HG03575 (cell line): Measurements from ENCODE around the gene SOST.

ENCODE experiments used
- ATAC-seq: cut with Tn5 transposase; IDR thresholded peaks from one replicate; pipeline ENCODE4 v1.9.1; 2021; ENCODE audit not compliant: unreplicated experiment, insufficient number of reproducible peaks, low FRiP score; ENCODE audit errors: extremely low read depth

Gene SOST

DNA sequence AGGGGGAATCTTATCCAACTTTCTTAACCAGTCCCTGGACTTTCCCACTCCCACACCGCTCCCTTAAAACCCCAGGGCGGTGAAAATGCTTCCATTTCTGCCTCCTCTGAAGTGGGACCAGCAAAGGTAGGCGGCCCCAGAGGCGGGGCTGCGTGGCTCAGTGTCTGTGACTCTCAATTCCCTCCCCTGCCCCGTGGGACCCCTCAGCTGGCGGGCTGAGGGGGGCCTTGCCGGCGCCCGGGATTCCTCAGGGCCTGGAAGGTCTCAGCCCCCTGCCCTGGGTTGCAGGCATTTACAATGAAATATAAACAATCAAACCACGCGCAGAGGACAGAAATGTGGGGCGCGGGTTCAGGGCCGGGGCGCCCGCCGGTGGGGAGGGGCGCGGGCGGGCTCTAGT, 3.6 kb downstream of the SOST start:
- no peak for ATAC-seq

GRCh38 chr17:43753493-43754129, 5.0 kb downstream of the SOST start:
- no peak for ATAC-seq

- ATAC-seq: no peak
These were observed 8.4 kb downstream of the SOST start for GRCh38 chr17:43750153-43750552.

GRCh38 chr17:43745541-43745940, 13.1 kb downstream of the SOST start:
- ATAC-seq: no peak

DNA sequence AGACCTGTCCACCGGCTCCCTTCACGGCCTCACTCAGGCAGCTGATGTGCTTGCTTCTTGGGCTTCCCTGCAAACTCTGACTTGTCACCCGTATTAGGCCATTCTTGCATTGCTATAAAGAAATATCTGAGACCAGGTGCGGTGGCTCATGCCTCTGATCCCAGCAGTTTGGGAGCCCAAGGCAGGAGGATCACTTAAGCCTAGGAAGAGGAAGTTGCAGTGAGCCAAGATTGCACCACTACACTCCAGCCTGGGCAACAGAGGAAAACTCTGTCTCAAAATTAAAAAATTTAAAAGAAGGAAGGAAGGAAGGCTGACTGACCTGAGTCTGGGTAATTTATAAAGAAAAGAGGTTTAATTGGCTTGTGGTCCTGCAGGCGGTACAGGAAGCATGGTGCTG, 17.0 kb downstream of the SOST start:
- ATAC-seq: no peak

DNA sequence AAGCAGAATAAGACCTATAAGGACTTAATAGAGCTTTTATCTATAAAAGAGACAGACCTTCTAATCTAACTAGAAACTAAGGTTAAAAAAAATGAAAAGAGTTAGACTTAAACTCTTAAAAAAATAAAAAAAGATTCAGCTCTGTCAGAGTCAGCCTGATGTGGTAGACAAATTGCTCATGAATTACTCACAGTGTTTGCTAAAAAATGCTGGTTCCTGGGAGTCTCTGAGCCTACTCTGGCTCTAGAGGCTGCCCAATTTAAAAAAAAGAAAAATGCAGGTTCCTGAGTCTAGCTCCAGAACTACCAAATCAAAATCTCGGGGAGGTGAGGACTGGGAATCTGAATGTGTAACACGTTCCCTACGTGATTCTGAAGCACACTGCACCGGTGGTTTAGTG, 18.1 kb downstream of the SOST start:
- no peak for ATAC-seq

GRCh38 chr17:43737722-43738121, 20.9 kb downstream of the SOST start:
- no peak for ATAC-seq

GRCh38 chr17:43736389-43736788, 22.2 kb downstream of the SOST start:
- ATAC-seq: no peak

DNA sequence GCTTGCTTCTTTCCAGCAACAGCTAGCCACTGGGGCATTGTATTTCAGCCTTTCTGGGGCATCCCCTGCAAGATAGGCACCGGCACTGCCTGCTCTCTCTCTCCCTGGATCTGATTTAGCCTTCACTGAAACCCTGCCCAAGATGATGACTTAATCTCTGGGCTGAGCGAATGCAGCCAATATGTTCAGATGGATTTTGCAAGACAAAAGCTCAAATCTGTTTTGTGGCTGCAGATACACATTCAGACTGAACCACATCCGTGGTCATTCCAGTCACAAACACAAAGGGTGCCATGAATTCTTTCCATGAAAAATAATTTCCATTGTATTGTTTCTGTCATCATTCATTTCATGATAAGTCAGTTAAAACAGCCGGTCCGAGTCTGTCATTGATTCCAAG, 24.2 kb downstream of the SOST start:
- ATAC-seq: no peak

DNA sequence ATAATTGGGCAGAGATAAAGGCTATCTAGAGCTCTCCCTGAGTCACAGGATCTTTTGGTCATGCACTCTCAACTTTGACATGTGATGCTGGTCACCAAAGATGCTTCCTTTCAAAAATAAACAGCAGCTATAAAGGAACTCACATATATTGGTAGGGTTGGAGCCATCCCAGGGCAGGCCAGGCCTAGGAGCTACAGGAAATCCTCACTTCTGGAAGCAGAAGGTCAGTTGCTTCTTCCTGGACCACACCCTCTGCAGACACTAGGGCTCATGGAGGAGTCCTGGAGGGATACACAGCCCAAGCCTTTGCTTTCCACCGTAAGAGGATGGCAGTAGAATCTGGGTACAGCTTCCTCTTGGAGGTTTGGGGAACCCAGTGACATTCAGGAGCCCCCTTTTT, 24.6 kb downstream of the SOST start:
- no peak for ATAC-seq

- no peak for ATAC-seq
These were observed 25.6 kb downstream of the SOST start for GRCh38 chr17:43732958-43733357.

DNA sequence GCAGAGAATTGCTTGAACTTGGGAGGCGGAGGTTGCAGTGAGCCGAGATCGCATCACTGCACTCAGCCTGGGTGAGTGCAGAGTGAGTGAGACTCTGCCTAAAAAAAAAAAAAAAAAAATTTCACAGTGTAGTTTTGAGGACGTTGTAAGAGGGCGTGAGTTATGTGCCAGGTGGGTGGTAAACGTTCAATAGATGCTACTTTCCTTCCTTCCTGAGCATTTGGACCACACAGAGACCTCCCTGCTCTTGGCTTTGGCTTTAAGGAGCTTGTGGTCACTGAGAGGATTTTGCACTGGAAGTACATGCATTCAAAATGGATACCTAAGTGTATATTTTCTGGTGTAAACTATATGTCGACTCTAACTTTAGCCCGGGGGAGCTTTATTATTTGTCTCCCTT, 30.5 kb downstream of the SOST start:
- no peak for ATAC-seq

GRCh38 chr17:43723697-43724359, 34.8 kb downstream of the SOST start:
- ATAC-seq: no peak

GRCh38 chr17:43722870-43723665, 35.5 kb downstream of the SOST start:
- ATAC-seq: no peak

GRCh38 chr17:43722269-43722619, 36.3 kb downstream of the SOST start:
- no peak for ATAC-seq

DNA sequence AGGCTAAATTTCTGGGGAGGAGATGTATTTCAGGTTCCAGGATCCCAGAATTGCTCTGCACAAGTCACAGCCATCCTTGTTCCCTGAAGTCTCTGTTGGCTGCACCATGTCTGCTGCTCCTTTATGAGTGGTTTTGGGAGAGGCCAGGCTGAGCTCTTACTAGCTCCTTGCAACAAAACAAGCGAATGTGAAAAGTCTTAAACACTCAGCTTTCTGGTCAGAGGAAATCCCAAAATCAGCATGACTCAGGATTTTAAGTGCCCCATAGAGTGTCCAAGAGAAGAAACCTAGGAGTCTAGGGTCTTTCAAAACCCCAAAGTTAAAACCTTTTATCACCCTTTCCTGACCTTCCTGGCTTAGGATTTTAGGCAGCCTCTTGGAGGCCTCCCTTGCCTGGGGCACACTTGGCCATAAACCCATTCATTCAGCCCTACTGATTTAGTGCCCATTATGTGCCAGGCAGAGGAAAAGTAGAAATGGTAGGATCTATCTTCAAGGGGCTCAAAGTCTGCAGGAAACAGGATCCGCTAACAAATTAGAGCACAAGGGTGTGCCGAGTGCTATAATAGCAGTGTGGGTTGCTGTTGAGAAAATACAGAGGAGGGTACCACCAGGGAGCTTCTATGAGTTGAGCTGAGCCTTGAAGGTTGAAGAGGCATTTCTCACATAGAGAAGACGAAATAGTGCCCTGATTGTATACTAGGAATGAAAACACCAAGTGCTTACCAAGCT, 36.9 kb downstream of the SOST start:
- no peak for ATAC-seq

- ATAC-seq: no peak
These were observed 38.1 kb downstream of the SOST start for GRCh38 chr17:43720311-43721060.

DNA sequence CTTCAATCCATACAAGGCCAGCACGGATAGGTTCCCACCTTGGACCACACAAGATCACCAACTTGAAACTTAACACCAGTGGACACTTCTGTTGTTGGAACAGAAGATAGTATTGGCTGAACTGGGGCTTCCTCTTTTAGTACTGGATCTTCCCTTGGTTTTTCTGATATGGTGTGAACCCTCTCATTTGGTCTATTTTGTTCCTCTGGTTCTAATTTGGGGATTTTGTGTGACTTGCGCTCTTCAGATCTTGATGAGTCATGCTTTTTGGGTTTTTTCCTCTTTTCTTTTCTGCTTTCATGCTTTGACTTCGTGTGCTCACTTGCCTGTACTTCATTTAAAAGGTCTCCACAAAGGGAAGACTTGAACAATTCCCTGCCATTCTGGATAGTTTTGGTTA, 39.0 kb downstream of the SOST start:
- ATAC-seq: no peak

DNA sequence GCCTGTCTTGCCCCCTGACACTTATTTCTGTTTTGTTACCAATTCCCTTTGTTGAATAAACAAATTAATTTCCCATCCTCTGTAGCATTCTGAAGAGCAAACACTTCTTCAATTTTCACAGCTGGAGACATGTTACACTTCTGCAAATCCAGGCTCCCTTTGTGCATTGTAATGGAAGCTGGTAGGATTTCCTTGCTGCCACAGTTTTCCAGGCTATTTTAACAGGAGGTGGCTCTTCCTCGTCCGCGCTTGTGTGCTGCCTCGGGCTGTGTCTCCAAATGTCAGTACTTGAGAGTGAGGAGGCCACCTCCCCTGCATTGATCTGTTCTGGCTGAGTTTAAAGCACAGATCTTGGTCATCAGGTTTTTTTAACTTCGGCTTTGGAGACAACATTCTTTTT, 40.0 kb downstream of the SOST start:
- ATAC-seq: no peak
